ENCODE measurements around the gene TSTD1. TPM values are rescaled to one million over a fixed set of nuclear protein-coding genes. Genes with fewer than 3 reads are reported as not detected.

Gene TSTD1
- total RNA-seq, 1 experiment from 2014 or later, result 24.8 TPM

DNA sequence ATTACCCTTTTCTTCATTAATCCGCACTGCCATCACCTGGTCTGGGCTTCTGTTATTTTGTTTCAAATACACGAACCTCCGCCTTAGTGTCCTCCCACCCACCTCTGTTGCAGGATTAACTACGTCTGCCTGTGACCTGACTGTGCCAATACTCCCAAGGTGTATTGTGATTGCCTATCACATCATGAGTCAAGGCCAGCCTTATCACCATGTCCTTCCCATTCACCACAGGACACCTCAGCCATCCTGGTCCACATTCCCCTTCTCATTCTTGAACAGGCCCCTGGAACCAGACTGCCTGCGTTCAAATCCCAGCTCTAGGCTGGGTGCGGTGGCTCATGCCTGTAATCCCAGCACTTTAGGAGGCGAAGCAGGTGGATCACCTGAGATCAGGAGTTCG lies 32.2 kb downstream of the TSTD1 start:
- TF ChIP-seq, protein P1, sequence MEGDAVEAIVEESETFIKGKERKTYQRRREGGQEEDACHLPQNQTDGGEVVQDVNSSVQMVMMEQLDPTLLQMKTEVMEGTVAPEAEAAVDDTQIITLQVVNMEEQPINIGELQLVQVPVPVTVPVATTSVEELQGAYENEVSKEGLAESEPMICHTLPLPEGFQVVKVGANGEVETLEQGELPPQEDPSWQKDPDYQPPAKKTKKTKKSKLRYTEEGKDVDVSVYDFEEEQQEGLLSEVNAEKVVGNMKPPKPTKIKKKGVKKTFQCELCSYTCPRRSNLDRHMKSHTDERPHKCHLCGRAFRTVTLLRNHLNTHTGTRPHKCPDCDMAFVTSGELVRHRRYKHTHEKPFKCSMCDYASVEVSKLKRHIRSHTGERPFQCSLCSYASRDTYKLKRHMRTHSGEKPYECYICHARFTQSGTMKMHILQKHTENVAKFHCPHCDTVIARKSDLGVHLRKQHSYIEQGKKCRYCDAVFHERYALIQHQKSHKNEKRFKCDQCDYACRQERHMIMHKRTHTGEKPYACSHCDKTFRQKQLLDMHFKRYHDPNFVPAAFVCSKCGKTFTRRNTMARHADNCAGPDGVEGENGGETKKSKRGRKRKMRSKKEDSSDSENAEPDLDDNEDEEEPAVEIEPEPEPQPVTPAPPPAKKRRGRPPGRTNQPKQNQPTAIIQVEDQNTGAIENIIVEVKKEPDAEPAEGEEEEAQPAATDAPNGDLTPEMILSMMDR (IDR thresholded peaks at IDR 0.05; ENCODE audit: insufficient read depth in 1 of 2, low read depth in 1 of 2, low read length in 1 of 2, severe bottlenecking in 1 of 2, unreplicated experiment in 1 of 2), result no peak
- Mint-ChIP-seq H3K27me3 (ENCODE audit: insufficient read depth, unreplicated experiment) (no peaks in the 10 kb centered on the region), H3K27ac (ENCODE audit: unreplicated experiment) (peak overlapping the region; percentile 40), H3K4me3 (ENCODE audit: unreplicated experiment) (no peak overlapping the region), H3K9me3 (ENCODE audit: unreplicated experiment) (no peaks in the 10 kb centered on the region), H3K36me3 (ENCODE audit: insufficient read depth, unreplicated experiment) (peaks cover 56% of the 10 kb centered on the region), H3K4me1 (ENCODE audit: low read depth, unreplicated experiment) (peaks cover 24% of the 10 kb centered on the region)
- Histone ChIP-seq H3K4me1 (peaks cover 27% of the 10 kb centered on the region), H3K9me3 (no peaks in the 10 kb centered on the region), H3K36me3 (ENCODE audit: control insufficient read depth, insufficient read depth, low read length) (peaks cover 2% of the 10 kb centered on the region; the same call in 1 of the 2 replicates), H3K4me3 (ENCODE audit: low read depth, low read length) (no peak overlapping the region), H3K27me3 (replicated peaks; ENCODE audit: control insufficient read depth, insufficient read depth, low read length) (no peaks in the 10 kb centered on the region)
- no TSS peak for BruUV-seq (replicated peaks)
- DNase-seq, result no peak
- POLR2A ChIA-PET, result no interaction called here
- CTCF ChIA-PET, result interaction anchor here (1.2 kb wide), 1 partner anchor 9 kb away, joined by 3 read pairs; no protein-coding TSS in a partner anchor
- intact Hi-C loops (cut with micrococcal nuclease; ENCODE audit: unreplicated experiment), result no loop called here

- Mint-ChIP-seq H3K27ac (ENCODE audit: unreplicated experiment) (no peak overlapping the region), H3K27me3 (ENCODE audit: insufficient read depth, unreplicated experiment) (no peaks in the 10 kb centered on the region), H3K4me1 (ENCODE audit: low read depth, unreplicated experiment) (peaks cover 13% of the 10 kb centered on the region), H3K36me3 (ENCODE audit: insufficient read depth, unreplicated experiment) (peaks cover 68% of the 10 kb centered on the region), H3K9me3 (ENCODE audit: unreplicated experiment) (no peaks in the 10 kb centered on the region), H3K4me3 (ENCODE audit: unreplicated experiment) (no peak overlapping the region)
- DNase-seq, result no peak
- Histone ChIP-seq H3K27me3 (replicated peaks; ENCODE audit: control insufficient read depth, insufficient read depth, low read length) (no peaks in the 10 kb centered on the region), H3K4me1 (peaks cover 10% of the 10 kb centered on the region), H3K36me3 (ENCODE audit: control insufficient read depth, insufficient read depth, low read length) (peaks cover 12% of the 10 kb centered on the region), H3K9me3 (no peaks in the 10 kb centered on the region), H3K4me3 (ENCODE audit: low read depth, low read length) (no peak overlapping the region)
- no TSS peak for BruUV-seq (replicated peaks)
- TF ChIP-seq, protein P1 (IDR thresholded peaks at IDR 0.05; ENCODE audit: insufficient read depth in 1 of 2, low read depth in 1 of 2, low read length in 1 of 2, severe bottlenecking in 1 of 2, unreplicated experiment in 1 of 2), result no peak
- intact Hi-C loops (cut with micrococcal nuclease; ENCODE audit: unreplicated experiment), result no loop called here
- CTCF ChIA-PET, result no interaction called here
- POLR2A ChIA-PET, result interaction anchor here (2.4 kb wide), 1 partner anchor 20 kb away, joined by 13 read pairs; the partner anchor contains the start of gene F11R
These were observed 37.2 kb downstream of the TSTD1 start for GRCh38 chr1:161001525-161001924.

- no peak overlapping the region for H3K4me3 Mint-ChIP-seq (ENCODE audit: unreplicated experiment)
- CTCF ChIA-PET, result interaction anchor here (0.6 kb wide), 1 partner anchor 10 kb away, joined by 5 read pairs; no protein-coding TSS in a partner anchor
- TF ChIP-seq, protein P1 (IDR thresholded peaks at IDR 0.05; ENCODE audit: insufficient read depth in 1 of 2, low read depth in 1 of 2, low read length in 1 of 2, severe bottlenecking in 1 of 2, unreplicated experiment in 1 of 2), result no peak
- BruUV-seq (replicated peaks), result no TSS peak
- peaks cover 7% of the 10 kb centered on the region for H3K4me1 Mint-ChIP-seq (ENCODE audit: low read depth, unreplicated experiment)
- no peaks in the 10 kb centered on the region for H3K27me3 Mint-ChIP-seq (ENCODE audit: insufficient read depth, unreplicated experiment)
- no peak overlapping the region for H3K27ac Mint-ChIP-seq (ENCODE audit: unreplicated experiment)
- H3K9me3 Mint-ChIP-seq (ENCODE audit: unreplicated experiment), result no peaks in the 10 kb centered on the region
- POLR2A ChIA-PET, result interaction anchor here (2.4 kb wide), 1 partner anchor 20 kb away, joined by 13 read pairs; the partner anchor contains the start of gene F11R
- no peak for DNase-seq
- intact Hi-C loops (cut with micrococcal nuclease; ENCODE audit: unreplicated experiment), result no loop called here
- H3K27me3 ChIP-seq (replicated peaks; ENCODE audit: control insufficient read depth, insufficient read depth, low read length), result no peaks in the 10 kb centered on the region
- H3K36me3 ChIP-seq (ENCODE audit: control insufficient read depth, insufficient read depth, low read length), result peaks cover 12% of the 10 kb centered on the region
- peaks cover 10% of the 10 kb centered on the region for H3K4me1 ChIP-seq
- no peaks in the 10 kb centered on the region for H3K9me3 ChIP-seq
- peaks cover 69% of the 10 kb centered on the region for H3K36me3 Mint-ChIP-seq (ENCODE audit: insufficient read depth, unreplicated experiment)
- no peak overlapping the region for H3K4me3 ChIP-seq (ENCODE audit: low read depth, low read length)
These were observed 37.9 kb downstream of the TSTD1 start for GRCh38 chr1:161000736-161001480.

Data from Caco-2 (cell line).